ENCODE results near the gene ACAT1. TPM values are rescaled to one million over a fixed set of nuclear protein-coding genes. Genes with fewer than 3 reads are reported as not detected.

ACAT1 gene
- total RNA-seq, 2 donors from 2014 or later, result 101 to 141 TPM

- H3K4me1 ChIP-seq (ENCODE audit: control insufficient read depth in 1 of 2, low read depth in 2 of 2), result peaks cover 0 to 5% of the 10 kb centered on the region in 2 donors
- H3K36me3 ChIP-seq, result peaks cover 30% of the 10 kb centered on the region
- no peaks in the 10 kb centered on the region for H3K27me3 ChIP-seq (replicated peaks; ENCODE audit: insufficient read depth)
- H3K4me3 ChIP-seq, result no peak overlapping the region
- DNase-seq (ENCODE audit: low spot score) (no peak), ATAC-seq (ENCODE audit: insufficient number of reproducible peaks, low FRiP score, low read depth) (no peak)
- TF ChIP-seq CTCF (IDR thresholded peaks at IDR 0.05), result no peak
- no peaks in the 10 kb centered on the region for H3K9me3 ChIP-seq
- H3K27ac ChIP-seq, result no peak overlapping the region
Observed at GRCh38 chr11:108135845-108136544, 14.6 kb downstream of the ACAT1 start.

GRCh38 chr11:108137212-108137611 lies 15.8 kb downstream of the ACAT1 start:
- no peak overlapping the region for H3K4me3 ChIP-seq
- H3K9me3 ChIP-seq, result no peaks in the 10 kb centered on the region
- H3K4me1 ChIP-seq (ENCODE audit: control insufficient read depth in 1 of 2, low read depth in 2 of 2), result no peaks in the 10 kb centered on the region
- DNase-seq (ENCODE audit: low spot score), result no peak
- H3K27me3 ChIP-seq (replicated peaks; ENCODE audit: insufficient read depth), result no peaks in the 10 kb centered on the region
- H3K36me3 ChIP-seq, result peaks cover 28% of the 10 kb centered on the region
- ATAC-seq (ENCODE audit: insufficient number of reproducible peaks, low FRiP score, low read depth), result no peak
- H3K27ac ChIP-seq, result no peak overlapping the region
- TF ChIP-seq CTCF (IDR thresholded peaks at IDR 0.05), result no peak

GRCh38 chr11:108142304-108142703 lies 20.9 kb downstream of the ACAT1 start:
- DNase-seq (ENCODE audit: low spot score) (no peak), ATAC-seq (ENCODE audit: insufficient number of reproducible peaks, low FRiP score, low read depth) (no peak)
- Histone ChIP-seq H3K27me3 (replicated peaks; ENCODE audit: insufficient read depth) (no peaks in the 10 kb centered on the region), H3K9me3 (no peaks in the 10 kb centered on the region), H3K27ac (no peak overlapping the region), H3K4me3 (no peak overlapping the region), H3K4me1 (ENCODE audit: control insufficient read depth in 1 of 2, low read depth in 2 of 2) (no peaks in the 10 kb centered on the region), H3K36me3 (peaks cover 47% of the 10 kb centered on the region)
- TF ChIP-seq CTCF (IDR thresholded peaks at IDR 0.05), result no peak

GRCh38 chr11:108144615-108145014 lies 23.2 kb downstream of the ACAT1 start:
- Histone ChIP-seq H3K9me3 (no peaks in the 10 kb centered on the region), H3K4me1 (ENCODE audit: control insufficient read depth in 1 of 2, low read depth in 2 of 2) (no peaks in the 10 kb centered on the region), H3K27ac (no peak overlapping the region), H3K27me3 (replicated peaks; ENCODE audit: insufficient read depth) (no peaks in the 10 kb centered on the region), H3K4me3 (no peak overlapping the region), H3K36me3 (peaks cover 64% of the 10 kb centered on the region)
- ATAC-seq (ENCODE audit: insufficient number of reproducible peaks, low FRiP score, low read depth), result no peak
- TF ChIP-seq CTCF (IDR thresholded peaks at IDR 0.05), result no peak
- DNase-seq (ENCODE audit: low spot score), result no peak

GRCh38 chr11:108147150-108147549 lies 25.8 kb downstream of the ACAT1 start:
- Histone ChIP-seq H3K4me3 (no peak overlapping the region), H3K9me3 (no peaks in the 10 kb centered on the region), H3K36me3 (peaks cover 59% of the 10 kb centered on the region), H3K27me3 (replicated peaks; ENCODE audit: insufficient read depth) (no peaks in the 10 kb centered on the region), H3K4me1 (ENCODE audit: control insufficient read depth in 1 of 2, low read depth in 2 of 2) (no peaks in the 10 kb centered on the region), H3K27ac (no peak overlapping the region)
- ATAC-seq (ENCODE audit: insufficient number of reproducible peaks, low FRiP score, low read depth) (no peak), DNase-seq (ENCODE audit: low spot score) (no peak)
- no peak for TF ChIP-seq CTCF (IDR thresholded peaks at IDR 0.05)

Data from thoracic aorta (tissue), 2 donors.